Ishikawa (cell line): ENCODE results near the gene ABCC8.

Experiments
- CEBPB ChIP-seq: IDR thresholded peaks from 2 replicates; pipeline ENCODE4 v1.6.1; 2012
- CREB1 ChIP-seq: IDR thresholded peaks from 2 replicates; pipeline ENCODE4 v1.6.1; 2012; ENCODE audit warnings: low read depth
- EGR1 ChIP-seq: IDR thresholded peaks from 2 replicates; pipeline ENCODE4 v1.6.1; 2012
- EP300 ChIP-seq: IDR thresholded peaks from 2 replicates; pipeline ENCODE4 v1.6.1; 2012; ENCODE audit warnings: borderline replicate concordance
- FOXM1 ChIP-seq: IDR thresholded peaks from 2 replicates; pipeline ENCODE4 v1.6.1; 2012; ENCODE audit warnings: low read depth, borderline replicate concordance
- MAX ChIP-seq: IDR thresholded peaks from 2 replicates; pipeline ENCODE4 v1.6.1; 2012
- NFIC ChIP-seq: IDR thresholded peaks from 2 replicates; pipeline ENCODE4 v1.6.1; 2012
- RAD21 ChIP-seq: IDR thresholded peaks from 2 replicates; pipeline ENCODE4 v1.6.1; 2012; ENCODE audit warnings: low read depth
- REST ChIP-seq: IDR thresholded peaks from 2 replicates; pipeline ENCODE4 v1.6.1; 2012; ENCODE audit warnings: low read depth, mild to moderate bottlenecking
- TAF1 ChIP-seq: IDR thresholded peaks from 2 replicates; pipeline ENCODE4 v1.6.1; 2012; ENCODE audit warnings: low read depth, mild to moderate bottlenecking
- TCF12 ChIP-seq: IDR thresholded peaks from 2 replicates; pipeline ENCODE4 v1.6.1; 2012; ENCODE audit warnings: low read depth
- TEAD4 ChIP-seq: IDR thresholded peaks from 2 replicates; pipeline ENCODE4 v1.6.1; 2012
- USF1 ChIP-seq: IDR thresholded peaks from 2 replicates; pipeline ENCODE4 v1.6.1; 2012
- YY1 ChIP-seq: IDR thresholded peaks from 2 replicates; pipeline ENCODE4 v1.6.1; 2012; ENCODE audit warnings: low read depth
- ZBTB7A ChIP-seq: IDR thresholded peaks from 2 replicates; pipeline ENCODE4 v1.6.1; 2012; ENCODE audit warnings: low read depth

ABCC8 gene

GRCh38 chr11:17463546-17464174 is 13.0 kb downstream of the ABCC8 start:
- TF ChIP-seq MAX (no peak), CREB1 (no peak), EGR1 (no peak), EP300 (no peak), ZBTB7A (no peak)

- no peak for TF ChIP-seq TAF1
- TF ChIP-seq RAD21 = no peak
- TF ChIP-seq NFIC = no peak
- no peak for TF ChIP-seq CEBPB
- no peak for TF ChIP-seq TCF12
- TF ChIP-seq CREB1 = no peak
- no peak for TF ChIP-seq MAX
- no peak for TF ChIP-seq FOXM1
- TF ChIP-seq ZBTB7A = no peak
- no peak for TF ChIP-seq REST
- no peak for TF ChIP-seq EGR1
- TF ChIP-seq TEAD4 = no peak
- TF ChIP-seq YY1 = no peak
- TF ChIP-seq EP300 = no peak
- TF ChIP-seq USF1 = no peak
Measured at GRCh38 chr11:17462940-17463339, 13.7 kb downstream of the ABCC8 start.

GRCh38 chr11:17460406-17460805 is 16.2 kb downstream of the ABCC8 start:
- TF ChIP-seq EGR1 (no peak), USF1 (no peak), TCF12 (no peak), TEAD4 (no peak), CREB1 (no peak), FOXM1 (no peak), ZBTB7A (no peak), TAF1 (no peak), EP300 (no peak)

- TF ChIP-seq YY1 (no peak), EGR1 (no peak), MAX (no peak)
Measured at GRCh38 chr11:17459236-17459896, 17.3 kb downstream of the ABCC8 start.

GRCh38 chr11:17458268-17458667 is 18.4 kb downstream of the ABCC8 start:
- no peak for TF ChIP-seq YY1
- TF ChIP-seq FOXM1 = no peak
- TF ChIP-seq TCF12 = no peak
- TF ChIP-seq REST = no peak
- no peak for TF ChIP-seq EGR1
- no peak for TF ChIP-seq ZBTB7A
- TF ChIP-seq TAF1 = no peak
- no peak for TF ChIP-seq NFIC
- TF ChIP-seq RAD21 = no peak
- TF ChIP-seq MAX = no peak
- TF ChIP-seq EP300 = no peak
- TF ChIP-seq CREB1 = no peak
- TF ChIP-seq TEAD4 = no peak
- no peak for TF ChIP-seq USF1
- TF ChIP-seq CEBPB = no peak
